ENCODE results near the gene MEPE.

GRCh38 chr4:87799301-87800113 is 33.3 kb upstream of the MEPE start, which contains the start of gene IBSP:
- TF ChIP-seq, protein P1, sequence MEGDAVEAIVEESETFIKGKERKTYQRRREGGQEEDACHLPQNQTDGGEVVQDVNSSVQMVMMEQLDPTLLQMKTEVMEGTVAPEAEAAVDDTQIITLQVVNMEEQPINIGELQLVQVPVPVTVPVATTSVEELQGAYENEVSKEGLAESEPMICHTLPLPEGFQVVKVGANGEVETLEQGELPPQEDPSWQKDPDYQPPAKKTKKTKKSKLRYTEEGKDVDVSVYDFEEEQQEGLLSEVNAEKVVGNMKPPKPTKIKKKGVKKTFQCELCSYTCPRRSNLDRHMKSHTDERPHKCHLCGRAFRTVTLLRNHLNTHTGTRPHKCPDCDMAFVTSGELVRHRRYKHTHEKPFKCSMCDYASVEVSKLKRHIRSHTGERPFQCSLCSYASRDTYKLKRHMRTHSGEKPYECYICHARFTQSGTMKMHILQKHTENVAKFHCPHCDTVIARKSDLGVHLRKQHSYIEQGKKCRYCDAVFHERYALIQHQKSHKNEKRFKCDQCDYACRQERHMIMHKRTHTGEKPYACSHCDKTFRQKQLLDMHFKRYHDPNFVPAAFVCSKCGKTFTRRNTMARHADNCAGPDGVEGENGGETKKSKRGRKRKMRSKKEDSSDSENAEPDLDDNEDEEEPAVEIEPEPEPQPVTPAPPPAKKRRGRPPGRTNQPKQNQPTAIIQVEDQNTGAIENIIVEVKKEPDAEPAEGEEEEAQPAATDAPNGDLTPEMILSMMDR (optimal IDR thresholded peaks at IDR 0.05 in 1 of 3, IDR thresholded peaks at IDR 0.05 in 1 of 3, conservative IDR thresholded peaks at IDR 0.05 in 1 of 3; ENCODE audit: extremely low read depth in 1 of 3, insufficient read depth in 2 of 3, low read length in 3 of 3): no peak
- no peak for TF ChIP-seq EZH2 (IDR thresholded peaks at IDR 0.05; ENCODE audit: low read length)
